Natural killer cell (primary cell): ENCODE measurements around the gene TTYH1. TPM values are rescaled to one million over a fixed set of nuclear protein-coding genes. Genes with fewer than 3 reads are reported as not detected.

Experiments
- ATAC-seq, 3 donors: fragments of 150-1000 bp in 2 of 3; fragments of 200-7000 bp in 1 of 3; cut with Tn5 transposase; 1 replicate in 1 of 3; 2 replicates in 2 of 3; pipeline ENCODE4 v1.10.0; 2021; ENCODE audit warnings: mild to moderate bottlenecking in 2 of 3, moderate library complexity in 2 of 3
- DNase-seq, 2 donors: peaks; one replicate each; pipeline versions ENCODE4 v3.0.0 to v3.0.0-alpha.2; 2013 to 2021; ENCODE audit warnings: mixed read lengths in 1 of 2
- H3K27ac ChIP-seq: one replicate; pipeline ENCODE4 v1.5.1; 2013; ENCODE audit warnings: mild to moderate bottlenecking, low read length
- H3K27me3 ChIP-seq: one replicate; pipeline ENCODE4 v1.6.1; 2013; ENCODE audit warnings: low read length; ENCODE audit not compliant: control insufficient read depth, insufficient read depth
- H3K36me3 ChIP-seq: one replicate; pipeline ENCODE4 v1.6.1; 2013; ENCODE audit warnings: low read length; ENCODE audit not compliant: control insufficient read depth, insufficient read depth
- H3K4me1 ChIP-seq: one replicate; pipeline ENCODE4 v1.6.1; 2013; ENCODE audit warnings: low read length; ENCODE audit not compliant: control insufficient read depth, insufficient read depth
- H3K4me3 ChIP-seq: one replicate; pipeline ENCODE4 v1.5.1; 2013; ENCODE audit warnings: low read length
- H3K9me3 ChIP-seq: one replicate; pipeline ENCODE4 v1.6.1; 2013; ENCODE audit warnings: low read length; ENCODE audit not compliant: control insufficient read depth, insufficient read depth
- H3K27ac Mint-ChIP-seq, 2 donors: one replicate each; pipeline ENCODE4 v1.8.0; 2022; ENCODE audit warnings: mild to moderate bottlenecking in 2 of 2, mixed read lengths in 2 of 2, moderate library complexity in 1 of 2
- H3K27me3 Mint-ChIP-seq, 2 donors: one replicate each; pipeline ENCODE4 v1.8.0; 2022; ENCODE audit warnings: low read depth in 2 of 2, mixed read lengths in 2 of 2
- H3K36me3 Mint-ChIP-seq: one replicate; pipeline ENCODE4 v1.8.0; 2022; ENCODE audit warnings: mixed read lengths
- H3K4me1 Mint-ChIP-seq, 2 donors: one replicate each; pipeline ENCODE4 v1.8.0; 2022; ENCODE audit warnings: mixed read lengths in 2 of 2
- H3K4me3 Mint-ChIP-seq: one replicate; pipeline ENCODE4 v1.8.0; 2022; ENCODE audit warnings: mild to moderate bottlenecking, moderate library complexity, mixed read lengths
- H3K9me3 Mint-ChIP-seq, 2 donors: one replicate each; pipeline ENCODE4 v1.8.0; 2022; ENCODE audit warnings: mixed read lengths in 2 of 2
- CTCF ChIP-seq: fragments of 200-600 bp; IDR thresholded peaks from one replicate; pipeline ENCODE4 v1.8.0; 2022; ENCODE audit warnings: antibody characterized with exemption
- WGBS: methylation state at CpG from one replicate; pipeline ENCODE4 v1.1.7; 2013; ENCODE audit warnings: missing lambda C conversion rate; ENCODE audit not compliant: insufficient coverage; 5-methylcytosine and 5-hydroxymethylcytosine counted together
- intact Hi-C: fragments of 100-400 bp; cut with micrococcal nuclease; formaldehyde crosslinking; loops from one replicate; pipeline ENCODE4 v1.14.2; 2022
- total RNA-seq, 4 donors: library from RNA; stranded (reverse); fragments of 120-200 nt in 1 of 4; gene quantifications; one replicate each; pipeline versions ENCODE4 v1.2.3 to v1.2.4, GENCODE V29; 2013 to 2022

The TTYH1 gene
- total RNA-seq, 3 donors from 2014 or later (not counting 1 experiment from before 2014, with no cell fraction given), result 0.59 to 0.84 (median 0.65) TPM

DNA sequence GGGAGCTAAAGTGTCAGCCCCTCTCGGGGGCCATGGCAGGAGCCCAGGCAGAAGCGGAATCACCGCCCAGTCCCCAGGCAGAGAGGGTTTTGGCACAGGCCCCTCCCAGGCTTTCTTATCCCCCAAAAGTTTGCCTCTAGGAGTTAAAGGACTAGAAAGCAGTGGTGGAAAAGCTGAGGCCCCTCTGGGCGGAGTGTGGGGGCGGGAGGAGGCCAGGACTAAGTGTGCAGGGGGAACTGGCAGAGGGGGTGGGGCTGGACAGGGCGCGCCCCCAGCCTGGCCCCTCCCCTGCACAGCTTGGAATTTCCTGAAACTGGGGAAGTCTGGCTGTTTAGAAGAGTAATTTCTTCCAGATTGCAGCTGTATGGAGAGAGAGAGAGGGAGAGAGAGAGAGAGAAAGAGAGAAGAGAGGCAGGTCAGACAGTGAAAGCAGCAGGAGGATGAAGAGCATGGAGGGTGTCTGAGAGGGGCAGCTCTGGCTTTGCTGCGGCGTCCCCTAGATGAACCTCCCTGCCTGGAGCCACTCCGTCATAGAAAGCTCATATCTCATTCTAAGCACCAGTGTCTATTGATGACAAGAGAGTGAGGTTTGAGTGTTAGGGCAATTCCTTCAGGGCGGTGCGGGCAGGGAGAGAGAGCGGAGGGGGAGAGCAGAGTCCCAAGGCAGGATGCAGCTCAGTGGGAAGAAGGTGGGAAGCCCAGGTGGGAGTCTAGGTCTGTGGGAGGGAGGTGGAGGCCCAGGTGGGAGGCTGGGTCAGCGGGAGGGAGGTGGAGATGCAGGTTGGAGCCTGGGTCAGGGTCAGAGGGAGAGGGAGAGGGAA is 58.0 kb downstream of the TTYH1 start, which contains the start of gene CDC42EP5:
CDC42EP5 (minus strand) TSS at position 226 of the 821 bp plus-strand sequence. CDS start 7,749 bp downstream, outside the sequence.
- H3K27me3 Mint-ChIP-seq, result peaks cover 50 to 55% of the 10 kb centered on the region in 2 donors
- peak within 1 kb of the TSS; percentile 2 for H3K4me3 Mint-ChIP-seq
- H3K4me1 ChIP-seq, result peaks cover 17% of the 10 kb centered on the region
- H3K27me3 ChIP-seq, result peaks cover 28% of the 10 kb centered on the region
- 14% methylated on average over 14 of the region's 14 CpGs for WGBS
- peaks cover 0 to 25% of the 10 kb centered on the region in 2 donors for H3K4me1 Mint-ChIP-seq
- no peaks in the 10 kb centered on the region for H3K36me3 ChIP-seq
- peak within 1 kb of the TSS in 1 of 2 donors; percentile 6 for H3K27ac Mint-ChIP-seq
- H3K9me3 Mint-ChIP-seq, result no peaks in the 10 kb centered on the region
- DNase-seq, result no peak
- no peak within 1 kb of the TSS for H3K4me3 ChIP-seq
- peak; percentile 27 to 48 (median 46) for ATAC-seq
- intact Hi-C loops, result loop anchor here (10.0 kb wide), 1 partner anchor 362 kb away; the partner anchor contains the start of gene KIR2DS4
- no peak for TF ChIP-seq CTCF
- no peak within 1 kb of the TSS for H3K27ac ChIP-seq
- no peaks in the 10 kb centered on the region for H3K36me3 Mint-ChIP-seq
- H3K9me3 ChIP-seq, result no peaks in the 10 kb centered on the region

- H3K9me3 Mint-ChIP-seq, result no peaks in the 10 kb centered on the region
- H3K4me3 Mint-ChIP-seq, result no peak overlapping the region
- intact Hi-C loops, result loop anchor here (10.0 kb wide), 1 partner anchor 361 kb away; the partner anchor contains the start of gene KIR2DS4
- no peak for DNase-seq
- 70% methylated on average over 6 of the region's 6 CpGs for WGBS
- Histone ChIP-seq H3K9me3 (no peaks in the 10 kb centered on the region), H3K27me3 (peaks cover 28% of the 10 kb centered on the region), H3K4me1 (peaks cover 19% of the 10 kb centered on the region), H3K4me3 (no peak overlapping the region), H3K27ac (no peak overlapping the region), H3K36me3 (no peaks in the 10 kb centered on the region)
- no peak for TF ChIP-seq CTCF
- ATAC-seq, result no peak
- H3K27ac Mint-ChIP-seq, result no peak overlapping the region
- H3K27me3 Mint-ChIP-seq, result peaks cover 52 to 56% of the 10 kb centered on the region in 2 donors
- H3K4me1 Mint-ChIP-seq, result peaks cover 6 to 30% of the 10 kb centered on the region in 2 donors
- H3K36me3 Mint-ChIP-seq, result no peaks in the 10 kb centered on the region
These were observed 58.7 kb downstream of the TTYH1 start for GRCh38 chr19:54473892-54474372.

DNA sequence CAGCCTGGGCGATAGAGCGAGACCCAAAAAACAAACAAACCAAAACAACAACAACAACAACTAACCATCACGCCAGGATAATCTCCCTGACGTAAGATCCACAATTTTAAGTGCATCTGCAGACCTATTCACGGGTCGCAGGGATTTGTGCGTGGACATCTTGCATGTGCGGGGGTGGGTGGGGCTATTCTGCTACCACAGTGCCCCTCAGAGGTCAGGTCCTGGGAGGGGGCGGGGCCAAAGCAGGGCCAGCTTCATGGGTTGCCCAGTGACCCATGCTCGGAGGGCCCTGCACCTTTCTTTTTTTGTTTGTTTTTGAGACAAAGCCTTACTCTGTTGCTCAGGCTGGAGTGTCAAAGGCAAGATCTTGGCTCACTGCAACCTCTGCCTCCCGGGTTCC is 60.4 kb downstream of the TTYH1 start:
- Mint-ChIP-seq H3K9me3 (no peaks in the 10 kb centered on the region), H3K27ac (no peak overlapping the region), H3K4me3 (no peak overlapping the region), H3K36me3 (no peaks in the 10 kb centered on the region), H3K27me3 (peaks cover 41 to 43% of the 10 kb centered on the region in 2 donors), H3K4me1 (peaks cover 22 to 37% of the 10 kb centered on the region in 2 donors)
- Histone ChIP-seq H3K27me3 (peaks cover 15% of the 10 kb centered on the region), H3K4me3 (no peak overlapping the region), H3K4me1 (peaks cover 29% of the 10 kb centered on the region), H3K36me3 (no peaks in the 10 kb centered on the region), H3K9me3 (no peaks in the 10 kb centered on the region), H3K27ac (no peak overlapping the region)
- TF ChIP-seq CTCF, result no peak
- DNase-seq (no peak), ATAC-seq (no peak)
- intact Hi-C loops, result loop anchor here (10.0 kb wide), 1 partner anchor 359 kb away; the partner anchor contains the start of gene KIR2DS4
- 90% methylated on average over 11 of the region's 11 CpGs for WGBS
